AG09319 (cell line): ENCODE data around the gene IL1R1.

Source experiments
- DNase-seq: peaks from one replicate; pipeline ENCODE4 v3.0.0-alpha.2; 2010; ENCODE audit warnings: low read depth; ENCODE audit errors: extremely low read depth
- CTCF ChIP-seq: IDR thresholded peaks from 2 replicates; pipeline ENCODE4 v1.5.1; 2011; ENCODE audit warnings: low read depth, mild to moderate bottlenecking, inconsistent platforms, low read length, moderate library complexity

Gene IL1R1

GRCh38 chr2:102143450-102143985, 972 bp downstream of the IL1R1 start:
- peak; percentile 13 for TF ChIP-seq CTCF
- DNase-seq, result no peak

- no peak for TF ChIP-seq CTCF
- no peak for DNase-seq
Measured at GRCh38 chr2:102144128-102144527, 1.6 kb downstream of the IL1R1 start.

- TF ChIP-seq CTCF, result no peak
- DNase-seq, result no peak
Measured at GRCh38 chr2:102145107-102145506, 2.6 kb downstream of the IL1R1 start.

- TF ChIP-seq CTCF, result no peak
- DNase-seq, result no peak
Measured at GRCh38 chr2:102145934-102146333, 3.4 kb downstream of the IL1R1 start.

- DNase-seq, result no peak
- no peak for TF ChIP-seq CTCF
Measured at GRCh38 chr2:102147935-102148334, 5.4 kb downstream of the IL1R1 start.

GRCh38 chr2:102149243-102149642, 6.7 kb downstream of the IL1R1 start:
- no peak for TF ChIP-seq CTCF

GRCh38 chr2:102149644-102150455, 7.3 kb downstream of the IL1R1 start:
- no peak for DNase-seq
- TF ChIP-seq CTCF, result no peak

More at GRCh38 chr2:102149243-102149642, 6.7 kb downstream of the IL1R1 start:
- DNase-seq, result no peak
